ENCODE data around the gene KAZALD1.
A peak's percentile ranks its signal among the peaks of the same experiment; 100 is the strongest.
"Not testable (repeated sequence)": the region's sequence is repeated elsewhere in the genome, so short reads cannot be mapped to it uniquely, and the experiment has no call there.

KAZALD1 gene

GRCh38 chr10:101032637-101033224, 29.1 kb upstream of the KAZALD1 start:
- Mint-ChIP-seq H3K4me3 (peak overlapping the region; percentile 78), H3K36me3 (ENCODE audit: low read depth) (no peaks in the 10 kb centered on the region), H3K9me3 (no peaks in the 10 kb centered on the region), H3K27me3 (ENCODE audit: low read depth, poor library complexity) (peaks cover 77% of the 10 kb centered on the region), H3K27ac (no peak overlapping the region), H3K4me1 (peaks cover 58% of the 10 kb centered on the region)
- no peak for DNase-seq
- TF ChIP-seq CTCF (IDR thresholded peaks at IDR 0.05), result no peak

- Mint-ChIP-seq H3K4me3 (peak overlapping the region; percentile 44), H3K27me3 (ENCODE audit: low read depth, poor library complexity) (peaks cover 82% of the 10 kb centered on the region), H3K27ac (no peak overlapping the region), H3K9me3 (no peaks in the 10 kb centered on the region), H3K4me1 (peaks cover 58% of the 10 kb centered on the region), H3K36me3 (ENCODE audit: low read depth) (no peaks in the 10 kb centered on the region)
- DNase-seq, result no peak
- TF ChIP-seq CTCF (IDR thresholded peaks at IDR 0.05), result no peak
These were observed 28.5 kb upstream of the KAZALD1 start for GRCh38 chr10:101033276-101033675.

GRCh38 chr10:101034404-101034803, 27.4 kb upstream of the KAZALD1 start:
- Mint-ChIP-seq H3K27me3 (ENCODE audit: low read depth, poor library complexity) (peaks cover 88% of the 10 kb centered on the region), H3K4me1 (peaks cover 52% of the 10 kb centered on the region)
- not testable (repeated sequence) for H3K9me3 Mint-ChIP-seq; H3K4me3 Mint-ChIP-seq; DNase-seq; H3K27ac Mint-ChIP-seq; H3K36me3 Mint-ChIP-seq (ENCODE audit: low read depth)

- H3K4me1 Mint-ChIP-seq, result peaks cover 56% of the 10 kb centered on the region
- H3K36me3 Mint-ChIP-seq (ENCODE audit: low read depth), result no peaks in the 10 kb centered on the region
- no peak overlapping the region for H3K27ac Mint-ChIP-seq
- no peak for TF ChIP-seq CTCF (IDR thresholded peaks at IDR 0.05)
- H3K27me3 Mint-ChIP-seq (ENCODE audit: low read depth, poor library complexity), result peaks cover 96% of the 10 kb centered on the region
- H3K9me3 Mint-ChIP-seq, result no peaks in the 10 kb centered on the region
- no peak for DNase-seq
- no peak overlapping the region for H3K4me3 Mint-ChIP-seq
These were observed 26.5 kb upstream of the KAZALD1 start for GRCh38 chr10:101035314-101035713.

GRCh38 chr10:101035916-101036702, 25.7 kb upstream of the KAZALD1 start:
- peaks cover 96% of the 10 kb centered on the region for H3K27me3 Mint-ChIP-seq (ENCODE audit: low read depth, poor library complexity)
- no peaks in the 10 kb centered on the region for H3K36me3 Mint-ChIP-seq (ENCODE audit: low read depth)

GRCh38 chr10:101036726-101037125, 25.1 kb upstream of the KAZALD1 start:
- TF ChIP-seq CTCF (IDR thresholded peaks at IDR 0.05), result no peak
- Mint-ChIP-seq H3K4me3 (no peak overlapping the region), H3K9me3 (no peaks in the 10 kb centered on the region), H3K4me1 (peaks cover 63% of the 10 kb centered on the region), H3K27me3 (ENCODE audit: low read depth, poor library complexity) (peaks cover 92% of the 10 kb centered on the region), H3K27ac (no peak overlapping the region), H3K36me3 (ENCODE audit: low read depth) (no peaks in the 10 kb centered on the region)
- no peak for DNase-seq

More at GRCh38 chr10:101035916-101036702, 25.7 kb upstream of the KAZALD1 start:
- peaks cover 63% of the 10 kb centered on the region for H3K4me1 Mint-ChIP-seq
- TF ChIP-seq CTCF (IDR thresholded peaks at IDR 0.05), result no peak
- DNase-seq, result no peak
- H3K27ac Mint-ChIP-seq, result no peak overlapping the region
- no peaks in the 10 kb centered on the region for H3K9me3 Mint-ChIP-seq
- no peak overlapping the region for H3K4me3 Mint-ChIP-seq

All from nephron progenitor cell (in vitro differentiated cells).